GM21786 (cell line): ENCODE results near the gene CMA1.
"Not testable (repeated sequence)": the region's sequence is repeated elsewhere in the genome, so short reads cannot be mapped to it uniquely, and the experiment has no call there.

Experiments used
- ATAC-seq: cut with Tn5 transposase; IDR thresholded peaks from one replicate; pipeline ENCODE4 v1.9.1; 2021; ENCODE audit not compliant: unreplicated experiment

CMA1 gene, protein sequence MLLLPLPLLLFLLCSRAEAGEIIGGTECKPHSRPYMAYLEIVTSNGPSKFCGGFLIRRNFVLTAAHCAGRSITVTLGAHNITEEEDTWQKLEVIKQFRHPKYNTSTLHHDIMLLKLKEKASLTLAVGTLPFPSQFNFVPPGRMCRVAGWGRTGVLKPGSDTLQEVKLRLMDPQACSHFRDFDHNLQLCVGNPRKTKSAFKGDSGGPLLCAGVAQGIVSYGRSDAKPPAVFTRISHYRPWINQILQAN

DNA sequence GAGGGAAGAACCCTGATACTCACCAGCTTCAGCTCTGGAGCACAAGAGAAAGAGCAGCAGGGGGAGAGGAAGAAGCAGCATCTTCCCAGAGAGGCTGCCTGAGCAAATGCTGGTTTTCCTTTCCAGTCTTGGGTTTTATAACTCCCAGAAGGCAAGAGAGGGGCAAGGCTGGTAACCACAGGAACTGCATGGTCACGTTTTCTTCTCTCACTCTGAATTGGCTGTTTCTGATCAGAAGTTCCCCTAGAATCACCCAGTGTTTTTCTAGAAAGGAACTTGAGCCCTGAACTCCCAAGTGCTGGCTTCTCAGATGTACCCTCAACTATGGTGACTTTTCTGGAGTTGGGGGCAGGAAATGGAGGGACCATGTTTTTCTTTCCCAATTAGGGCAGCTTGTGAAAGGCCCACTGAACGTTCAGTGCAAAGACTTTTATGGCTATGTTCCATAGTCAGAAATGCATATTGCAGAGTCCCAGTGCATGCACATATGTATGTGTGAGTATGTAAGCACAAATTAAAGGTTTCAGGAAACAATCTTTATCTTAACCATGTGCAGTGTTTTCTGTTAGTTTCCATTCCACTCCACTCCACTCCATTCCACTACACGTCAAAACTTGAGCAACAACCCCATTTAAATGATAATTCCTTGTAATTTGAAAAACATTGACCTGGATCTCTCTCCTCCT is at the start of gene CMA1:
TSS of gene CMA1 (minus strand) at position 111 of the 686 bp plus-strand sequence. CDS start at position 81, 30 bp downstream.
- no peak for ATAC-seq

DNA sequence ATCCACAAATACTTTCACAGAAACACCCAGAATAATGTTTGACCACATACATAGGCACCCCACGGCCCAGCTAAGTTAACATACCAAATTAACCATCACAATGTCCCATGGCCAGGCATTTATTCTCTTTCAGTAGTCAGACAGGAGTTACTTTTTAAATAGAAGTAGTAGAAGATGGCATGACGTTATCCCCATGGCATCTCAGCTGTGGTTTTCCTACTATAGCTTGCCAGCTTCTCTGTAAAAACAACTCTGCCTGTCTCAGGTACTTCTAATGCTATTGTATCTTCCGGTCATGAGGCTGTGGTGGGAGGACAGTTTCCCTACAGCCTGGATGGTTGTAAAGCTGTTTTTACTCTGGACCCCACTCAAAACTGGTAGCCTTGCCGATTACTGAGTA is 48.7 kb upstream of the CMA1 start:
- no peak for ATAC-seq

DNA sequence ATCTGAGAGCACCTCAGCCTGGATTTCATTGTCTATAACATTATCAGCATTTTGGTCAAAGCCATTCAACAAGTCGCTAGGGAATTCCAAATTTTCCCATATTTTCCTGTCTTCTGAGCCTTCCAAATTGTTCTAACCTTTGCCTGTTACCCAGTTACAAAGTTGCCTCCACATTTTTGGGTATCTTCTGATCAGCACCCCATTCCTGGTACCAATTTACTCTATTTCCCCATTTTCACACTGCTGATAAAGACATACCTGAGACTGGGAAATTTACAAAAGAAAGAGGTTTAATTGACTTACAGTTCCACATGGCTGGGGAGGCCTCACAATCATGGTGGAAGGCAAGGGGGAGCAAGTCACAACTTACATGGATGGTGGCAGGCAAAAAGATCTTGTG is 41.0 kb upstream of the CMA1 start:
- not testable (repeated sequence) for ATAC-seq

GRCh38 chr14:24542346-24542936 is 34.4 kb upstream of the CMA1 start:
- no peak for ATAC-seq

DNA sequence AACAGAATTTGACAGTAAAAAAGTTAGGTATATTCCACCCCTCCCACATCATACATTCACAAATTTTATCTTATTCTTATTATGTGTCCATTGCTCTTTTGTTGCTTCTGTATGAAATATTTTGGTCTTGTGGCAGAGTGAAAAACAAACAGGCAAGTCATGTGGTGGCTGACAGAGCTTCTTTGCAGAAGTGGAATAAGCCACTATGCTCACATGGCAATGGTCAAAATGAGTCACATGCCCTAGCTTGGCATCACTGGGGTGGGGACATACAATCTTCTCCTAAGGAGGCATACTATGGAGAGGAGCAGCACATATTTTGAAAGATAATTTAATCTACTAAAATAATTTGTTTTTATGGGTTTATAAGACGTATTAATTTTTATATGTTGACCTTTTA is 27.7 kb upstream of the CMA1 start:
- no peak for ATAC-seq

DNA sequence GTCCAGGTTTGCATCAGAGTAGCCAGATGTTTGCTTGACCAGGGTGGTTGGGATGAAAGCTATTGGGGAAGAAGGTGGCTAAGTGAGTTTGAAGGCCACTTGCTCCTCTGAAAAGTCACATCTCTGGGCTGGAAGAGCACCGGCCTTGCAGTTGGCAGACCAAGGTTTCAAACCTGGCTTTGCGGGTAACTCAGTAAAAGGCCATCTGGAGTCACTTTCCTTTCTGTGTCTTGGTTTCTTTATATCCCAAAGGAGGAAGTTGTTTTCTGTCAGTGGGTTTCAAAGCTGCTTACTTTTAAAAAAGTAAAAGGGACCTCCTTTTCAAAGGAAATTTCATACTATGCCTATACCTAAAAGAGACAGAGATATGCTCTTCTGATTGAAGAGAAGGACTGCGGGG is 26.2 kb upstream of the CMA1 start:
- ATAC-seq = no peak

DNA sequence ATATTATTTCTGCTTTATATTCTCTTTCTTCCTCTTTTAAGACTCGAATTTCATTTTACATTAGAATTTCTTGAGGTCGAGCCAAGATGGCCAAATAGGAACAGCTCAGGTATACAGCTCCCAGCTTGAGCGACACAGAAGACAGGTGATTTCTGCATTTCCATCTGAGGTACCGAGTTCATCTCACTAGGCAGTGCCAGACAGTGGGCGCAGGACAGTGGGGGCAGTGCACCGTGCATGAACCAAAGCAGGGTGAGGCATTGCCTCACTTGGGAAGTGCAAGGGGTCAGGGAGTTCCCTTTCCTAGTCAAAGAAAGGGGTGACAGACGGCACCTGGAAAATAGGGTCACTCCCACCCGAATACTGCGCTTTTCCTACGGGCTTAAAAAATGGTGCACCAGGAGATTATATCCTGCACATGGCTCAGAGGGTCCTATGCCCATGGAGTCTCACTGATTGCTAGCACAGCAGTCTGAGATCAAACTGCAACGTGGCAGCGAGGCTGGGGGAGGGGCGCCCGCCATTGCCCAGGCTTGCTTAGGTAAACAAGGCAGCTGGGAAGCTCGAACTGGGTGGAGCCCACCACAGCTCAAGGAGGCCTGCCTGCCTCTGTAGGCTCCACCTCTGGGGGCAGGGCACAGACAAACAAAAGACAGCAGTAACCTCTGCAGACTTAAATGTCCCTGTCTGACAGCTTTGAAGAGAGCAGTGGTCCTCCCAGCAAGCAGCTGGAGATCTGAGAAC is 18.0 kb upstream of the CMA1 start:
- ATAC-seq = not testable (repeated sequence)

- ATAC-seq = no peak
Observed at GRCh38 chr14:24518851-24519250, 10.8 kb upstream of the CMA1 start.

- ATAC-seq = no peak
Observed at GRCh38 chr14:24514209-24514608, 6.1 kb upstream of the CMA1 start.

GRCh38 chr14:24513009-24513408 is 4.9 kb upstream of the CMA1 start:
- ATAC-seq = no peak

- no peak for ATAC-seq
Observed at GRCh38 chr14:24506443-24506842, 1.6 kb downstream of the CMA1 start.

- no peak for ATAC-seq
Observed at GRCh38 chr14:24504425-24504950, 3.6 kb downstream of the CMA1 start.

DNA sequence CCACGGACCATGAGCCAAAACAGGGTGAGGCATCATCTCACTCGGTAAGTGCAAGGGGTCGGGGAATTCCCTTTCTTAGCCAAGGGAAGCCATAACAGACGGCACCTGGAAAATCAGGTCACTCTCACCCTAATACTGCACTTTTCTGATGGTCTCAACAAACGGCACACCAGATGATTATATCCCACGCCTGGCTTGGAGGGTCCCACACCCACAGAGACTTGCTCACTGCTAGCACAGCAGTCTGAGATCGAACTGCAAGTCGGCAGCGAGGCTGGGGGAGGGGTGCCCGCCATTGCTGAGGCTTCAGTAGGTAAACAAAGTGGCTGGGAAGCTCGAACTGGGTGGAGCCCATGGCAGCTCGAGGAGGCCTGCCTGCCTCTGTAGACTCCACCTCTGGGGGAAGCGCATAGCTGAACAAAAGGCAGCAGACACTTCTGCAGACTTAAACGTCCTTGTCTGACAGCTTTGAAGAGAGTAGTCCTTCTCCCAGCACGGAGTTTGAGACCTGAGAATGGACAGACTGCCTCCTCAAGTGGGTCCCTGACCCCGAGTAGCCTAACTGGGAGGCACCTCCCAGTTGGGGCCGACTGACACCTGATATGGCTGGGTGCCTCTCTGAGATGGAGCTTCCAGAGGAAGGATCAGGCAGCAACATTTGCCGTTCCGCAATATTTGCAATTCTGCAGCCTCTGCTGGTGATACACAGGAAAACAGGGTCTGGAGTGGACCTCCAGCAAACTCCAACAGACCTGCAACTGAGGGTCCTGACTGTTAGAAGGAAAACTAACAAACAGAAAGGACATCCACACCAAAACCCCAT is 16.3 kb downstream of the CMA1 start:
- not testable (repeated sequence) for ATAC-seq

GRCh38 chr14:24483604-24484252 is 24.3 kb downstream of the CMA1 start:
- no peak for ATAC-seq

DNA sequence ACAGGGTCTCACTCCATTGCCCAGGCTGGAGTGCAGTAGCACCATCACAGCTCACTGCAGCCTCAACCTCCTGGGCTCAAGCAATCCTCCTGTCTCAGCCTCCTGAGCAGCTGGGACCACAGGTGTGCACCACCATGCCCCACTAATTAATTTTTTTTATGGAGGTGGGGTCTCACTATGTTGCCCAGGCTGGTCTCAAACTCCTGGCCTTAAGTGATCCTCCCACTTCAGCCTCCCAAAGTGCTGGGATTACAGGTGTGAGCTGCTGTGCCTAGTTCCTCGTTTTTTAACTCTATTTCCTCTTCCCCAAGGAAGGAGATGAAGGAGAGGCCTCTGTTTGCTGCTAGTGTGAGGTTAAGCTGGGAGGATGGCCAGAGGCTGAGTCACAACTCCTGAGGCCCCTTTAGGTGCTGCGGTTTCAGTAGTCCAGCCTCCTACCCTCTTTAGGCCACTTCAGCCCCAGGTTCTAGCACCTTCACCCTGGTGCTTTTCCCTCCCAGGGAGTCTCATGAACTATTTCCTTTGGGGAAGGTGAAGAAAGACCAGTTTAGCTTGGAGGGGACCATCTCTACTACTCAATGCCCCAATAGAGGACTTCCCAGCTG is 25.3 kb downstream of the CMA1 start:
- ATAC-seq = not testable (repeated sequence)

- ATAC-seq = peak; percentile 53
Observed at GRCh38 chr14:24481622-24482324, 26.3 kb downstream of the CMA1 start.

DNA sequence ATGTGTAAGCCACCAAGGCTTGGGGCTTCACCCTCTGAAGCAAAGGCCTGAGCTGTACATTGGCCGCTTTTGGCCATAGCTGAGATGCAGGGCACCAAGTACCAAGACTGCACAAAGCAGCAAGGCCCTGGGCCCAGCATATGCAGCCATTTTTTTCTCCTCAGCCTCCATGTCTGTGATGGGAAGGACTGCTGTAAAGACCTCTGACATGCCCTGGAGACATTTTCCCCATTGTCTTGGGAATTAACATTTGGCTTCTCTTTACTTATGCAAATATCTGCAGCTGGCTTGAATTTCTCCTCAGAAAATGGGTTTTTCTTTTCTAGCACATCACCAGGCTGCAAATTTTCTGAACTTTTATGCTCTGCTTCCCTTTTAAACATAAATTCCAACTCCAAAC is 28.1 kb downstream of the CMA1 start:
- not testable (repeated sequence) for ATAC-seq

DNA sequence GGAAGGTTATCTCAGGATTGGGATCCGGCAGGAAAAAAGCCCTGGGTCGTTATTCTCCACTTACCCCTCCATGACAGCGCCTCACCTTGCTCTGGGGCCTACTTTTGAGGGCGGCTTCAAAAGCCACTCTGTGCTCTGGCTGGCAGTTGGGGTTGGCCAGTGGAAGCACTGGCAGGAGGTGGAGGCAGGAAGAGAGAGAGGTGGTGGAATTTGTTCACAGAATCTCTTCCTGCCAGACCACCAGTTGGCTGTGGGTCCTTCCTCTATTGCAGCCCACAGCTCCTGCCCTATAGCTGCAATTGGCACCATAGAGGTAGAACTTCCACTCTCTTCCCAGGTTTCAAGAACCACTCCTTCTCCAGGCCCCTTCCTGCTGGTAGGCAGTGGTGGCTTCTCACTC is 32.8 kb downstream of the CMA1 start:
- no peak for ATAC-seq

- no peak for ATAC-seq
Observed at GRCh38 chr14:24473211-24473610, 34.9 kb downstream of the CMA1 start.
